DMS79 treated with DMSO at 0.1 percent for 48 hours (cell line): ENCODE data around the gene GOLGA8B.
"Not testable (repeated sequence)": the region's sequence is repeated elsewhere in the genome, so short reads cannot be mapped to it uniquely, and the experiment has no call there.

Source experiments
- DNase-seq: peaks from one replicate; lab custom pipeline; 2025; lab: John Stamatoyannopoulos, UW

Gene GOLGA8B

GRCh38 chr15:34598799-34599585 lies 15.5 kb upstream of the GOLGA8B start:
- DNase-seq: no peak

GRCh38 chr15:34597316-34597715 lies 13.9 kb upstream of the GOLGA8B start:
- no peak for DNase-seq

GRCh38 chr15:34594361-34594760 lies 10.9 kb upstream of the GOLGA8B start:
- no peak for DNase-seq

GRCh38 chr15:34591306-34591705 lies 7.9 kb upstream of the GOLGA8B start:
- DNase-seq: no peak

GRCh38 chr15:34588046-34588674 lies 4.7 kb upstream of the GOLGA8B start:
- DNase-seq: peak; percentile 42

GRCh38 chr15:34585966-34586365 lies 2.5 kb upstream of the GOLGA8B start:
- DNase-seq: not testable (repeated sequence)

GRCh38 chr15:34584996-34585395 lies 1.5 kb upstream of the GOLGA8B start:
- DNase-seq: no peak

GRCh38 chr15:34584330-34584668 lies 848 bp upstream of the GOLGA8B start:
- DNase-seq: no peak

- no peak for DNase-seq
Measured at GRCh38 chr15:34582461-34583371, 735 bp downstream of the GOLGA8B start.

- not testable (repeated sequence) for DNase-seq
Measured at GRCh38 chr15:34581687-34582460, 1.6 kb downstream of the GOLGA8B start.

- DNase-seq: no peak
Measured at GRCh38 chr15:34581043-34581365, 2.4 kb downstream of the GOLGA8B start.

GRCh38 chr15:34580251-34581042 lies 3.0 kb downstream of the GOLGA8B start:
- DNase-seq: not testable (repeated sequence)

GRCh38 chr15:34578283-34578674 lies 5.2 kb downstream of the GOLGA8B start:
- no peak for DNase-seq

- not testable (repeated sequence) for DNase-seq
Measured at GRCh38 chr15:34577658-34578282, 5.7 kb downstream of the GOLGA8B start.

- not testable (repeated sequence) for DNase-seq
Measured at GRCh38 chr15:34575035-34575434, 8.4 kb downstream of the GOLGA8B start.

GRCh38 chr15:34572921-34573320 lies 10.5 kb downstream of the GOLGA8B start:
- DNase-seq: not testable (repeated sequence)

- not testable (repeated sequence) for DNase-seq
Measured at GRCh38 chr15:34572019-34572641, 11.3 kb downstream of the GOLGA8B start.

GRCh38 chr15:34569670-34570396 lies 13.6 kb downstream of the GOLGA8B start:
- DNase-seq: not testable (repeated sequence)

- DNase-seq: not testable (repeated sequence)
Measured at GRCh38 chr15:34567174-34567573, 16.3 kb downstream of the GOLGA8B start.
